G401 (cell line): ENCODE measurements around the gene CELA2A. TPM values are rescaled to one million over a fixed set of nuclear protein-coding genes. Genes with fewer than 3 reads are reported as not detected.
"Not testable (repeated sequence)": the region's sequence is repeated elsewhere in the genome, so short reads cannot be mapped to it uniquely, and the experiment has no call there.

ENCODE experiments used
- DNase-seq: peaks from one replicate; pipeline ENCODE4 v3.0.0-alpha.2; 2015; ENCODE audit warnings: low spot score
- in situ Hi-C: cut with HindIII; loops from 2 replicates; pipeline ENCODE4 v1.10.0; 2016; ENCODE audit warnings: low sequenced_read_pairs, mixed read lengths
- total RNA-seq: library from RNA; depleted of rRNA; stranded (reverse); fragments of >200 nt; shearing (Covaris generic); gene quantifications from 2 replicates; pipeline ENCODE4 v1.2.3, GENCODE V29; 2014; rRNA removed

The CELA2A gene
- total RNA-seq, 1 experiment from 2014 or later: not detected

DNA sequence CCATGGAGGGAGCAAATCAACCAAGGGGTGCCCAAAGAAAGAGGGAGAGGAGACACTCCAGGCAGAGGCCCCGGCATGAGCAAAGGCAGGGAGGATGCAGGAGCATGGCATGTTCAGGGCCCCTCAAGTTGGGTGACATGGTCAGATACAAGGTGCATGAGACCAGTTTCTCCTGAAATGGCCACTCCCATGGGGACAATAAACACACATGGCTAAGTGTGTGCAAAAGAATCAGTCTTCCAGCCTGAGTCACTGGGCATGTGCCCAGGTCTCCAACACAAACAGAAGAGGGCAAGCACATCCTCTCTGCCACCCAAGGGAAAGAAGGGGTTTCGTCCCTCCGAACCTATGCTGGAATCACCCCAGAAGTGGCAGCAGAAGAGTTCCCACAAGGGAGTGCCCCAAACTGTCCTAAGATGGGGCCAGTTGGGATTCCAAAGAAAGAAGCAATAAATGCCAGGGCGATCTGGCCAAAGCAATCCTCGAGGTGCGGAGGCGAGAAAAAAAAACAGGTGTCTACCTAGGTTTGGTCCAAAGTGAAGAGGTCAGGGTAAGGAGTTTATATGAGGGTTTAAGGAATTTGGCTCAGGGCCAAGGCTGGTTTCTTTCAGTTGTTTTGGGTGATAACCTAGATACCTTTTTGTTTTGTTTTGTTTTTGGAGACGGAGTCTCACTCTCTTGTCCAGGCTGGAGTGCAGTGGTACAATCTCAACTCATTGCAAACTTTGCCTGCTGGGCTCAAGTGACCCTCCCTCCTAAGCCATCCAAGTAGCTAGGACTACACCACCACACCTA lies 54.3 kb downstream of the CELA2A start:
- no peak for DNase-seq
- in situ Hi-C loops: no loop called here

DNA sequence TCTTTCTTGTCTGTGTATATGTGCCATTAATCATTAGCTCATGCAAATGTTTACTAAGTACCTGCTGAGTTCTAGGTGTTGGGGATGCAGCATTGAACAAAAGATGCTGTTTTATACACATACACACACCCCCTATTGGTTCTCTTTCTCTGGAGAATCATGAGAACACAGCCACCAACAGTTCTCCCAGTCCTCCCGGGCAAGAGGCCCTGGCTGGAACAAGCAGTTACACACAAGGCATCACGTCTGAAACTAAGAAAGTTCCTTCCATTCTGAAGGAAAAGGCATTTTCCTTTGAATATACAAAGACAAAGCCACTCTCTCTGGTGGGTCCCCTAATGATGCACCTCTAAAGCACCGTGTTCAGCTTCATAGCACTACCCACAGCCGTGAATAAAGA lies 56.7 kb downstream of the CELA2A start:
- no peak for DNase-seq
- in situ Hi-C loops: no loop called here

DNA sequence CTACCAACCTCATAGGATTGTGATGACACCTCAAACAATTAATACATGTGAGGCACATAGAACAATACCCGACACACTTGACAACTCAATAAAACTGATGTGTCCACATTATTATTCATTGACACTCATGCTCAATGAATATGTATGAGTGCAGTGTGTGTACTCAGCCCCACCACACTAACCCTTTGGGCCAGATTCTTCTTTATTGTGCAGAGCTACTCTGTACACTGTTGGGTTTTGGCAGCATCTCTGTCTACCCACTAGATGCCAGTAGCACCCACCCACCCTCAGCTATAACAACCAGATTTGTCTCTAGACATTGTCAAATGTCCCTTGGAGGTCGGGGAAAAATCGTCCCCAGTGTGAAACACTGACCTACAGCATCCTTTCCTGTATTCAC lies 57.4 kb downstream of the CELA2A start:
- DNase-seq: no peak
- in situ Hi-C loops: no loop called here

DNA sequence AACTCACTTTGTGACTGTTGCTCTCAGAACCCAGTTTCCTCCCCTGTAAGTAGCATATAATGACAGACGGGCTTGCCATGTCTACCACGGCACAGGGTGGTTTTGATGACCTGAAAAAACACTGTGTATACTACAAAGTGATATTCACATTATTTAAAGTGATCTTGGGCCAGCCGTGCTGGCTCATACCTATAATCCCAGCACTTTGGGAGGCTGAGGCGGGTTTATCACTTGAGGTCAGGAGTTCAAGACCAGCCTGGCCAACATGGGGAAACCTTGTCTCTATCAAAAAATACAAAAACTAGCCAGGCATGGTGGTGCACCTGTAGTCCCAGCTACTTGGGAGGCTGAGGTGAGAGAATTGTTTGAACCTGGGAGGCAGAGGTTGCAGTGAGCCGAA lies 58.0 kb downstream of the CELA2A start:
- DNase-seq, in situ Hi-C loops: not testable (repeated sequence)

DNA sequence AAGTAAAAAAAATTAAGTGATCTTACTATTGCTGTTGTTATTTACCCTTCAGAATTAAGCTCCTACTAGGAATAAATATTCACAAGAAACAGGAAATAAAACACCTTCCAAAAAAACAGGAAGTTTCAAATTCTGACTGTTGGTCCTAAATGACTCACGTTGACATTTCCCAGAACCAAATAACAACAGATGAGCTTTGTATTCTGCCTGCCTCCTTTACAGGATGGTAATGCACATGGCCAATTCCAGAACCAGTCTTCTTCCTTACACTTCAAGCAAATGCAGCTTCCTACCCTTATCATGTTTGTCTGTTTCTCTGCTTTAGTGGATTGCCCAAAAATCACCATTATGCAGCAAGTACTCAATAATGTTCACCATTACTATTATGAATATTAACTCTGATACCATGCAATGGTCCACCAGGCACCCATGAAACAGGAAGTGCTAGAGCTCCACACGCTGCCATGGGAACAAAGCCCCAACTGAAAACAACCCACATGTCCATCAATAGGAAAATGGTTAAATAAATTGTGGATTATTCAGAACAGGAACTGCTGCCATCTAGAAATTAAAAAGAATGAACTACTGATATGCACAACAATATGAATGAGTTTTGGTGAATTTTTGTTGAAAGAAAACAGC lies 58.6 kb downstream of the CELA2A start:
- in situ Hi-C loops: no loop called here

DNA sequence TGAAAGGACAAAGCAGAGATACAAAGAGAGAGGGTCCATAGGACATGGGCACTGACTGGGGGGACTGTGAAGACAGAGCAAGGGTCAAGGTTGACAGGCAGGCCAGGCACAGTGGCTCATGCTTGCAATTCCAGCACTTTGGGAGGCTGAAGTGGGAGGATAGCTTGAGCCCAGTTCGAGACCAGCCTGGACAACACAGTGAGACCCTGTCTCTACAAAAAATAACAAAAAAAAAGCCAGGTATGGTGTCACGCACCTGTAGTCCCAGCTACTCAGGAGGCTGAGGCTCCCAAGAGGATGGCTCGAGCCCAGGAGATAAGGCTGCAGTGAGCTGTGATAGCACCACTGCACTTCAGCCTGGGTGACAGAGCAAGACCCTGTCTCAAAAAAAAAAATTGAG lies 63.1 kb downstream of the CELA2A start:
- no peak for DNase-seq
- in situ Hi-C loops: no loop called here

More for the DNA sequence above, 58.6 kb downstream of the CELA2A start:
- no peak for DNase-seq

DNA sequence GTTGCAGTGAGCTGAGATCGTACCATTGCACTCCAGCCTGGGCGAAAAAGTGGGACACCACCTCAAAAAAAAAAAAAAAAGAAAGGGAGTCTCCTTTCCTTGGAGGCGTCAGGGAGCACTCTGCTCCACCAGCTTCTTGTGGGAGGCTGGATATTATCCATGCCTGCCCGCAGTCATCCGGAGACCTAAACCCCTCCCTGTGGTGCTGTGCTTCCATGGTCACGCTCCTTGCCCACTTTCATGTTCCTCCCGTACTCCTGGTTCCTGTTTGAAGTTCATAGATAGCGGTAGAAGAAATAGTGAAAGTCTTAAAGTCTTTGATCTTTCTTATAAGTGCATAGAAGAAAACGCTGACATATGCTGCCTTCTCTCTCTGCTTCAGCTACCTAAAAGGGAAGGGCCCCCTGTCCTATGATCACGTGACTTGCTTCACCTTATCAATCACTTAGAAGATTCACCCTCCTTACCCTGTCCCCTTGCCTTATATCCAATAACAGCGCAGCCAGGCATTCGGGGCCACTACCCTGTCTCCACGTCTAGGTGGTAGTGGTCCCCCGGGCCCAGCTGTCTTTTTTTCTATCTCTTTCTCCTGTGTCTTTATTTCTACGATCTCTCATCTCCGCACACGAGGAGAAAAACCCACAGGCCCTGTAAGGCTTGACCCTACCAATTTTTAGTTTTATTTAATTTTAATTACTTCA lies 64.8 kb downstream of the CELA2A start:
- in situ Hi-C loops, DNase-seq: not testable (repeated sequence)

Other genes starting within 250 kb of the CELA2A start
- 13.7 and 24.0 TPM in 2 replicates for gene FHAD1, start 209.5 kb upstream of the CELA2A start, total RNA-seq
- 52.5 and 60.2 TPM in 2 replicates for gene EFHD2, start 46.8 kb upstream of the CELA2A start, total RNA-seq
- gene CTRC, start 18.3 kb upstream of the CELA2A start, total RNA-seq: not detected in 2 replicates
- not detected in 2 replicates for gene CELA2B, start 19.4 kb downstream of the CELA2A start, total RNA-seq
- 12.3 and 15.6 TPM in 2 replicates for gene CASP9, start 67.5 kb downstream of the CELA2A start, total RNA-seq
- 3.4 and 19.1 TPM in 2 replicates for gene DNAJC16, start 70.1 kb downstream of the CELA2A start, total RNA-seq
- 2.0 and 2.6 TPM in 2 replicates for gene AGMAT, start 128.3 kb downstream of the CELA2A start, total RNA-seq
- gene DDI2, start 160.7 kb downstream of the CELA2A start, total RNA-seq: 6.5 and 9.9 TPM in 2 replicates
- 46.1 and 47.5 TPM in 2 replicates for gene PLEKHM2, start 227.6 kb downstream of the CELA2A start, total RNA-seq